ENCODE measurements around the gene CH25H. TPM values are rescaled to one million over a fixed set of nuclear protein-coding genes. Genes with fewer than 3 reads are reported as not detected.

Gene CH25H
- total RNA-seq, 1 donor from 2014 or later = 0.40 TPM

GRCh38 chr10:89233033-89233432 lies 25.9 kb upstream of the CH25H start:
- no peak for DNase-seq (ENCODE audit: low read depth, low spot score)

- DNase-seq (ENCODE audit: low read depth, low spot score) = no peak
Measured at GRCh38 chr10:89228962-89229361, 21.8 kb upstream of the CH25H start.

- no peak for DNase-seq (ENCODE audit: low read depth, low spot score)
Measured at GRCh38 chr10:89228146-89228545, 21.0 kb upstream of the CH25H start.

DNA sequence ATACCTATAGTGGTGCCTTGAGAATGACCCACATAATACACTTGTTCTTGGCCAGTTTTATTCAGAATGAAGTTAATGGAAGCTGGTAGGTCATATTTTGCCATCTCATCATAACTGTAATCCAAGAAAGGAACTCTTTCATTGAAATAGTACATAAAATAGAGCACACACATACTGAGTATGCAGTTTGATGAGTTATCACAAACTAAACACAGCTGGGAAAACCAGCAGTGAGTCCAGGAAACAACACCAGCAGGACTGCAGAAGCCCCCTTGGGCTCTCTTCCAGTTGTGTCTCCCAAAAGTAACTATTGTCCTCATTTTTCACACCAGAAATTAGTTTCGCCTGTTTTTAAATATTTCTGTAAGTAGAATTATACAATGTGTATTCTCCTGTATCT lies 19.8 kb upstream of the CH25H start:
- no peak for DNase-seq (ENCODE audit: low read depth, low spot score)

GRCh38 chr10:89224739-89225443 lies 17.8 kb upstream of the CH25H start:
- DNase-seq (ENCODE audit: low read depth, low spot score) = peak; percentile 41

- no peak for DNase-seq (ENCODE audit: low read depth, low spot score)
Measured at GRCh38 chr10:89221919-89222318, 14.8 kb upstream of the CH25H start.

GRCh38 chr10:89219513-89220218 lies 12.5 kb upstream of the CH25H start:
- no peak for DNase-seq (ENCODE audit: low read depth, low spot score)

- DNase-seq (ENCODE audit: low read depth, low spot score) = no peak
Measured at GRCh38 chr10:89217057-89217990, 10.2 kb upstream of the CH25H start.

DNA sequence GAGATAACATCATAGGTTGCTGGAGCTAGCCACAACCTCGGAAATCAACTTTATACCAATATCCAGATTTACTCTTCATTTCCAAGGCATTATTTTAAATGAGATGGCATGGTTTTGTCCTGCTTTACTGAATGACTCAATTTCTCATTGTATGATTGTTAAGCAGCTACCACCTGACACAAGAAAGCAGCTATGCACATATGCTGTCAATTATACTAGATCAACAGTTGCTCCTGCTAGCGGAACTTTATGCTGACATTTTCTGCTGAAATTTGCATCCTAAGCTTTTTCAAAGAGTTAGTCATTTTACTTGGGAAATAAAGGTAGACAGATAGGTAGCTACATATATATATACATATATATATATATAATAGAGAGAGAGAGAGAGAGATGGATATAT lies 8.9 kb upstream of the CH25H start:
- no peak for DNase-seq (ENCODE audit: low read depth, low spot score)

DNA sequence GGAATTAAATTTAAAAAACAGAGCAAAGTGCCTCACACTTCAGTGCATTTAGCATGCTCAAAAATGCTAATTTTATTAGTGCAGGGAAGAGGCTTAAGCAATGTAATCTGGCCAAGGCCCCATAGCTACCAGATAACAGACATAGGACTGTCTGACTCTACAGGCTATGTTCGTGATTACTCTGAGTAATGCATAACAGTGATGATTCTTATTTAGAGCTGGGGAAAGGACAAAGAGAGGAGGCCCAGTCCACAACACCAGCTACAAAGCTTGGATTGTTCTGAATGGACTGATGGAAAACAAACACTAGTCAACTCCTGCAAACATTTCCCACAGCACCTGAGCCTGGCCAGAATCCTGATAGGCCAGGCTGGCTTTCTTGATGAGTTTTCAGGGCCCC lies 8.4 kb upstream of the CH25H start:
- DNase-seq (ENCODE audit: low read depth, low spot score) = no peak

DNA sequence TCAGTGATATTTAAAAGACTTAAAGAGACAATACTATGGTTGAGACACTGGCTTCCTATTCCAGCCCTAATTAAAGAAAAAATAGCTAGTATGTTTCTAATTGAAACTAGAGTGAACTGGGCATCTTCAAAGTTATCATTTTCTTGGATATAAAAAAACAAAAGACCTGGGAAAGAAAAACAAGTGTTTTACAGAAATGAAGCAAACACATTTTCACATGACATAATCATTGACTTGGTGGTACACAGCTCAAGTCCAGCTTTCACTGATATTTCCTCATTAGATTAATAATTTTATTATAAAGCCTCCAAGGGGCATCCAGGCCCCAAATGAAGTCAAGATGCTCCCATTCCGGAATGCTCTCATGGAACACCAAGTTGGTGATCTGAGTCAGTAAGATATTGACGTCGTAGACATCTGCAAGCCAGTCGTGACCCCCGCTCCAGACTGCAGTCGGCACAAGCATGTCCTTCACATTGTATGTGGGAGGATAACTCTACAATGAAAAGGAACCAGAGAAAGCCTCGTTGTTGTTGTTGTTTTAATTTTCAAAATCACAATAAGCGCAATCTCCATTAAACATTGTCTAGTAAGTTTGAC lies 7.5 kb upstream of the CH25H start:
- no peak for DNase-seq (ENCODE audit: low read depth, low spot score)

GRCh38 chr10:89213191-89213808 lies 6.2 kb upstream of the CH25H start:
- no peak for DNase-seq (ENCODE audit: low read depth, low spot score)

DNA sequence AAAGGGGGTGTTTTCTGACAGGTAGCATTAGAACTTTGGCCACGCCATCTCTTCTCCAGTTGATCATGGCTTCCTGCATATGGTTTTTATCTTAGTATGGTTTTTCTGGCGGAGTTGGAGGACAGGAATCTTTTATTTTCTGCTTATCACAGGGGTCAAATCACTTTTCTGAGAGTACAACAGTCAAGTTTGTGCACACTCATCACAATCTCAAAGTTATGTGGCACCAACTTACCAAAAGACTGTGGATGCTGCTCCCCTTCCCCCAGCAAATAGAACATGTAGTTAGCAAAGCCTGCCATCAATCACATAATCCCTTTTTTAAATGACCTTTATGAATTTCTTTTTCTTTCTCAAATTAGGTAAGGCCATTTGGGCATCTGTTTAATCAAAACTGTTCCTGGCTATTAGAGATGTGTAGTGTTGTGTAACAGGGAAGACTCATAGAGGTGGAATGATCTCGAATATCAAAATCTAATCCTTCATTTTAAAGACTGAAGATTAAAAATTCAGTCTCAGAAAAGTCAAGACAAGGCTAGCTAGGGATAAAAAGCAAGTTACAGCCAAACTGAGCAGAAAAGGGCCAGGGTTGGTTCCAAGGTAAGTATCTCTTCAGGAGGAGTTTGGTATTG lies 3.8 kb upstream of the CH25H start:
- no peak for DNase-seq (ENCODE audit: low read depth, low spot score)

GRCh38 chr10:89209718-89210117 lies 2.6 kb upstream of the CH25H start:
- no peak for DNase-seq (ENCODE audit: low read depth, low spot score)

DNA sequence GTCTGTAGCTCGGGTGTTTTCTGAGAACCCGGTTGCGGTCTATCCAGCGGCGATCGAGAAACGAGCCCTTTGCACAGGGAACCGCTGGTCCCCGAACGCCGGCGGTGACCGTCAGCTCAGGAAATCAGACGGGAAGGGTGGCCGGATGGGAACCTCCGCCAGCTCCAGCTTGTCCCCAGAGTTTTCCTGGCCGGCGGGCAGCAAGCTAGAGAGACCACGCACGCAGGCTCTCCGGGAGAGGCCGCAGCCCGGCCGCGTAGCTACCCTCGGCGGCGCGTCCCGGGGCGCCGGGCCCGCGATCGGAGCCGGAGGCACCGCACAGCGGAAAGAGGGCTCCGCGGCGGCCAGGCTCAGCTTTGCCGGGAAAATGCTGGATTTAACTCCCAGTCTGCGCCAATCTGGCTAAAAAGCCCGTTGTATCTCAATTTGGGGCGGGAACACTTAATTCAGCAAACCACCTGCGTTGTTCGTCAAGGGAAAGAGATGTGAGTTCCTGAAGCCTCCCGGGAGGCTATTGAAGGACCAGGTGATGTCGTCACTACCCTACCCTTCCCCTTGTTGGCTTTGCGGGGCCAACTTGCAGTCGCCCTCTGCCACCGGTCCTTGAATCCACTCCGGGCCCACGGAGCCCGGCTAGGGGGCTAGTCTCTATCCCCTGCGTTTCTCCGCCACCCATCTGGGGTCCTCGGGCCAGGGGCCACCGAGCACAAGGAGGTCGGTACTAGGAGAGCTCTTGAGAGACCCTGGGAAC lies 859 bp upstream of the CH25H start:
- DNase-seq (ENCODE audit: low read depth, low spot score) = no peak

DNA sequence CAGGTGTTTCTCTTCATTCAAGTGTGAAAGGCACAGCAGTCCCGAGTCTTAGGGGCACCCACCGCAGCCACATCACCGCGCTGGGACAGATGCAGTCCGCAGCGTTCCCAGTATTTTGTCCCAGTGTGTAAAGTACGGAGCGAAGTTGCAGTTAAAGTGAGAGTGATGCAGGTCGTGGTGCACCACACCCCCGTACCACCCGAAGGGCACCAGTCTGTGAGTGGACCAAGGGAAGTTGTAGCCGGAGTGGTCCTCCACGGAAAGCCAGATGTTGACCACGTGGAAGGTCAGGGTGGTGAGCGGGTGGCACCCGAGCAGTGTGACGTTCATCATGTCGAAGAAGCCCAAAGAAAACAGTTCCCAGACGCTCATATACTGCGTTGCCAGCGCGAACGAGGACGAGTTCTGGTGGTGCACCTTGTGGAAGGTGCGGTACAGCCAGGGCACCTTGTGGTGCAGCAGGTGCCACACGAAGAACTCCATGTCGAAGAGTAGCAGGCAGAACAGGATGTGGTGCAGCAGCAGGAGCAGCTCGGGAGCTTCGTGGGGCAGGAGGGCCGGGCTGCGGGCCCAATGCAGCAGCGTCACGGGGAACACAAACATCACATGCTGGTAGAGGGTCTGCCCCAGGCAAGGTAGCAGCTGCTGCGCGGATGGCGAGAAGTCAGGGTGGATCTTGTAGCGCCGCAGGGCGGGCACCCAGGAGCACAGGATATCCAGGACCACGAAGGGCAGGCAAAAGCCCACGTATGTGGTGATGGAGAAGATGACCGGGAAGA lies 526 bp downstream of the CH25H start:
- DNase-seq (ENCODE audit: low read depth, low spot score) = no peak

DNA sequence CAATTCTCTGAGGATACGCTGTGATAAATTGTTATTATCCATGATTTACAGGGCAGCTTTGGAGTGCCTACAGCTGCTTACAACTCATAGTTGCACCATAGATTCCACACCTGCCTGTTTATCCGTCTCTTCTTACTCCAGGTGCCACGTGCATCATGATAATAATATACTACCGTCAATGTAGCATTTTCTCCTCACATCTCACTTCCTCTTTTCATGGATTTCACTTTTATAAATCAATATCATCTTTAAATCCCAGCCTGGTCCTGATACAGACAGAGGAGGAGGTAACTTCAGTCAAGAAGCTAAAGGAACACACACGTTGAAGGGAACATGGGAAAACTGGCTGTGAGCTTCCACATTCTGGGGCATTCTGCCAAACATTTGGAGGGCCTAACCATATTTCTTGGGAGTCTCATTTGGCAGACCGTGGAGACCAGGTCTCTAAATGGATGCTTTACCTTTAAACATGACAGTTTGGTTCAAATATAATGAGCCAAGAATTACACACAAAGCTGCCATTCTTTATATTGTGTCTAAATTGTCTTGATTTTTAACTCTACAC lies 2.4 kb downstream of the CH25H start:
- DNase-seq (ENCODE audit: low read depth, low spot score) = no peak

- DNase-seq (ENCODE audit: low read depth, low spot score) = no peak
Measured at GRCh38 chr10:89203237-89203636, 3.9 kb downstream of the CH25H start.

DNA sequence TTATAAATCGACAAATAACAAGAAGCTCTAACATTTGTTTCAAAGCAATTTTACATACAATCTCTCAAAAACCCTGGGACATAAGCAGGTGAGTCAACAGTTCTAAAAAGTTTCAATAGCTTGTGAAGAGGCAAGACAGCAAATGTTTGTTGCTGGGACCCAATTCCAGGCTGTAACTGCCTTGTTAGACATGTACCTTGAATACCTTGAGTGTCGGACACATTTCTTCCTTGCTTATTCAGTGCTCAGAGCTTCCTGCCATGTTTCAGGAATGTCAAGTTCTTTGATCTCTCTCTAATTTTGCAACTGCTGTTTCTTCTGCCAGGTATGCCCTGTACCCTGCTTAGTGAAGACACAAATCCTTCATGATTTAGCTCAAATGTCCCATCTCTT lies 5.1 kb downstream of the CH25H start:
- no peak for DNase-seq (ENCODE audit: low read depth, low spot score)

Data from pulmonary artery endothelial cell (primary cell).